Endothelial cell of umbilical vein (primary cell): ENCODE results near the gene TTLL10. TPM values are rescaled to one million over a fixed set of nuclear protein-coding genes. Genes with fewer than 3 reads are reported as not detected.

ENCODE experiments used
- BruUV-seq: library from RNA; stranded (reverse); fragments of 400-500 nt; replicated peaks from 2 replicates; lab custom pipeline; 2021; lab: Mats Ljungman, UMichigan
- CTCF ChIA-PET: fragments of 300-600, 350-600 bp; sonication (Branson Sonifier 250); formaldehyde crosslinking; loops from one replicate; lab custom pipeline; 2021; ENCODE audit warnings: antibody characterized with exemption, inconsistent platforms; lab: Charles Lee
- POLR2A ChIA-PET: fragments of 300-600, 350-600 bp; sonication (Branson Sonifier 250); formaldehyde crosslinking; loops from one replicate; lab custom pipeline; 2021; ENCODE audit warnings: antibody characterized with exemption, inconsistent platforms; lab: Charles Lee
- DNase-seq: peaks from one replicate; pipeline ENCODE4 v3.0.0-alpha.2; 2011; ENCODE audit warnings: low read depth, low spot score
- FAIRE-seq: peaks from 2 replicates; lab custom pipeline; 2011; peaks lifted over from hg19 to GRCh38; lab: Jason Lieb, UNC
- H2AFZ ChIP-seq: 2 replicates; pipeline ENCODE4 v1.6.0; 2012; ENCODE audit warnings: low read depth, low read length, control low read depth, inconsistent platforms
- H3K27ac ChIP-seq: 2 replicates; pipeline ENCODE4 v1.5.1; 2011; ENCODE audit warnings: low read depth, mild to moderate bottlenecking, control low read depth, low read length, moderate library complexity; ENCODE audit not compliant: insufficient read depth
- H3K27me3 ChIP-seq, 2 experiments: 2 replicates each; pipeline versions ENCODE4 v1.6.0 to v1.6.1; 2011; ENCODE audit warnings: low read length in 2 of 2, mixed read lengths in 1 of 2; ENCODE audit not compliant: control insufficient read depth in 2 of 2, insufficient read depth in 2 of 2
- H3K36me3 ChIP-seq, 2 experiments: 2 replicates in 1 of 2; 3 replicates in 1 of 2; pipeline ENCODE4 v1.5.1; 2011; ENCODE audit warnings: low read length in 2 of 2, mild to moderate bottlenecking in 1 of 2, moderate library complexity in 1 of 2; ENCODE audit not compliant: control insufficient read depth in 2 of 2, insufficient read depth in 2 of 2; ENCODE audit errors: extremely low read depth in 1 of 2
- H3K4me1 ChIP-seq: 3 replicates; pipeline ENCODE4 v1.5.1; 2011; ENCODE audit warnings: mild to moderate bottlenecking, low read length; ENCODE audit not compliant: control insufficient read depth, insufficient read depth; ENCODE audit errors: extremely low read depth
- H3K4me2 ChIP-seq: 2 replicates; pipeline ENCODE4 v1.6.1; 2011; ENCODE audit warnings: low read length, control low read depth, mixed read lengths; ENCODE audit not compliant: insufficient read depth
- H3K4me3 ChIP-seq, 3 experiments: fragments of 200-600 bp in 1 of 3; sonication (generic), shearing (Covaris generic) in 1 of 3; replicated peaks in 1 of 3; 2 replicates each; pipeline ENCODE4 v1.5.1; 2011 to 2016; ENCODE audit warnings: control low read depth in 3 of 3, low read length in 3 of 3, mild to moderate bottlenecking in 2 of 3, inconsistent platforms in 1 of 3, low read depth in 1 of 3, moderate library complexity in 1 of 3; ENCODE audit not compliant: insufficient read depth in 1 of 3
- H3K79me2 ChIP-seq: 2 replicates; pipeline ENCODE4 v1.6.0; 2012; ENCODE audit warnings: low read length, inconsistent platforms; ENCODE audit not compliant: control insufficient read depth, insufficient read depth
- H3K9ac ChIP-seq: replicated peaks from 2 replicates; pipeline ENCODE3; 2011; ENCODE audit warnings: low read length, control low read depth; ENCODE audit not compliant: insufficient read depth; ENCODE audit errors: extremely low read depth
- H3K9me1 ChIP-seq: replicated peaks from 3 replicates; pipeline ENCODE4 v1.6.0; 2011; ENCODE audit warnings: mild to moderate bottlenecking, low read length; ENCODE audit not compliant: control insufficient read depth, insufficient read depth; ENCODE audit errors: extremely low read depth
- H3K9me3 ChIP-seq: replicated peaks from 2 replicates; pipeline ENCODE4 v1.5.1; 2012; ENCODE audit warnings: low read length, inconsistent platforms; ENCODE audit not compliant: control insufficient read depth, insufficient read depth
- H4K20me1 ChIP-seq: replicated peaks from 2 replicates; pipeline ENCODE3; 2011; ENCODE audit warnings: mild to moderate bottlenecking, low read length; ENCODE audit not compliant: control insufficient read depth, insufficient read depth; ENCODE audit errors: extremely low read depth
- EZH2 ChIP-seq: IDR thresholded peaks from 2 replicates; pipeline ENCODE4 v1.6.1; 2012; ENCODE audit warnings: borderline replicate concordance, low read depth, mild to moderate bottlenecking, moderate library complexity, low read length, inconsistent platforms; ENCODE audit not compliant: severe bottlenecking
- FOS ChIP-seq: IDR thresholded peaks from 2 replicates; pipeline ENCODE4 v1.6.1; 2011; ENCODE audit warnings: mild to moderate bottlenecking, low read length, moderate library complexity, borderline replicate concordance; ENCODE audit not compliant: insufficient read depth
- GATA2 ChIP-seq: IDR thresholded peaks from 2 replicates; pipeline ENCODE4 v1.7.0; 2011; ENCODE audit warnings: low read depth, mild to moderate bottlenecking, moderate library complexity, mixed read lengths, low read length; ENCODE audit not compliant: insufficient read length, insufficient read depth
- JUN ChIP-seq: IDR thresholded peaks from 2 replicates; pipeline ENCODE4 v1.6.1; 2011; ENCODE audit warnings: borderline replicate concordance, low read depth; ENCODE audit not compliant: insufficient read length, insufficient read depth
- MYC ChIP-seq: IDR thresholded peaks from one replicate; pipeline ENCODE4 v1.6.1; 2011; ENCODE audit warnings: mild to moderate bottlenecking, low read depth, low read length
- POLR2A ChIP-seq: IDR thresholded peaks from 2 replicates; pipeline ENCODE4 v1.6.1; 2012; ENCODE audit warnings: low read depth, mild to moderate bottlenecking, control low read depth, low read length
- POLR2AphosphoS5 ChIP-seq: IDR thresholded peaks from 2 replicates; pipeline ENCODE4 v1.6.1; 2012; ENCODE audit warnings: low read depth, mild to moderate bottlenecking, control low read depth, low read length, moderate library complexity; ENCODE audit not compliant: insufficient read depth
- dilution Hi-C: fragments of 300-500 bp; cut with MboI; formaldehyde crosslinking; loops from one replicate; pipeline ENCODE4 v1.15.0; 2019; ENCODE audit warnings: low sequenced_read_pairs; ENCODE audit not compliant: extremely low pct_ligation_motif_present
- intact Hi-C: fragments of 100-400 bp; cut with micrococcal nuclease; formaldehyde crosslinking; loops from one replicate; pipeline ENCODE4 v1.10.0; 2022
- polyA plus RNA-seq, 4 experiments: library from polyadenylated mRNA; depleted of rRNA in 3 of 4; stranded (reverse) in 3 of 4; unstranded in 1 of 4; fragments of >200 nt; gene quantifications; 2 replicates each; pipeline versions ENCODE4 v1.2.1 to v1.2.3, GENCODE V29; 2011 to 2012; ENCODE audit warnings: missing spikeins in 1 of 4
- total RNA-seq: library from RNA; stranded (reverse); gene quantifications from 2 replicates; pipeline ENCODE4 v1.2.3, GENCODE V29; 2021
- TF ChIP-seq, protein P1 (sequence below), 2 donors: IDR thresholded peaks; 1 replicate in 1 of 2; 2 replicates in 1 of 2; pipeline ENCODE4 v1.5.1; 2011; ENCODE audit warnings: low read length in 2 of 2, mild to moderate bottlenecking in 2 of 2, moderate library complexity in 2 of 2, control low read depth in 1 of 2, inconsistent platforms in 1 of 2, low read depth in 1 of 2; ENCODE audit not compliant: insufficient read depth in 1 of 2; ENCODE audit errors: extremely low read depth in 1 of 2
- TF ChIP-seq, protein P2 (sequence below): IDR thresholded peaks from 2 replicates; pipeline ENCODE4 v1.6.1; 2011; ENCODE audit not compliant: insufficient read depth, insufficient read length

The TTLL10 gene
- total and polyA plus RNA-seq, 2 donors (not counting 3 experiments of a cell fraction or from before 2014, with no cell fraction given), result not detected

DNA sequence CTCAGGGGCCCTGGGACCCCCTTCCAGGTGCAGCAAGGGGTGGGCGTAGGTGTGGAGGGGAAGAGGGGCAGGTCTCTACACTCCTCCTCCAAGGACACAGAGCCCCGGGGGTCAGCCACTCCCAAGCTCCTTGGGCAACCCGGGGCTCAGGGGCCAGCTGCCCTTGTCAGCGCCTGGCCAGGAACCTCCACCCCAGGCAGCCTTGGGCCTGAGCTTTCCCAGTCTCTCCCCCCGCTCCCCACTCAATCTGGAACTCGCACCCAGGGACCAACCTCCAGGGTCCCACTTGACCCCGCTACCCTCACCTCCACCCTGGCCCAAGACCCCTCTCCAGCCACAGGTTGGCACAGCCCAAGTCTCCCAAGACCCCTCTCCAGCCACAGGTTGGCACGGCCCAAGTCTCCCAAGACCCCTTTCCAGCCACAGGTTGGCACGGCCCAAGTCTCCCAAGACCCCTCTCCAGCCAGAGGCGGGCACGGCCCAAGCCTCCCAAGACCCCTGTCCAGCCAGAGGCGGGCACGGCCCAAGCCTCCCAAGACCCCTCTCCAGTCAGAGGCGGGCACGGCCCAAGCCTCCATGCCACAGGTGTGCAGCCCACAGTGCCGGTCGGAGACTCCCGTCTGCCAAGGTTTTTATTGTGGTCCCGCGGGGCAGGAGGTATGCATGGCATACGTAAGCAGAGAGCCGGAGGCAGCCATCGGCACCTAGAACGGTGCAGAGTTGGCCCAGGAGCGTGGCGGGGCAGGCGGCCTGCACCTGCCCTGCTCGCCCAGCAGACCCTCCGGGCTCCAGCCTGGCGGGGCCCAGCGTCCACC is 37.3 kb downstream of the TTLL10 start:
- Histone ChIP-seq H3K27me3 (peaks cover 3 to 11% of the 10 kb centered on the region in 2 experiments), H3K4me3 (no peak overlapping the region), H3K9ac (no peak overlapping the region), H3K9me1 (no peaks in the 10 kb centered on the region), H2AFZ (no peak overlapping the region), H3K36me3 (peaks cover 0 to under 1% of the 10 kb centered on the region in 2 experiments), H3K4me1 (no peaks in the 10 kb centered on the region), H3K79me2 (no peaks in the 10 kb centered on the region), H4K20me1 (no peaks in the 10 kb centered on the region), H3K4me2 (no peak overlapping the region), H3K27ac (no peak overlapping the region), H3K9me3 (no peaks in the 10 kb centered on the region)
- intact Hi-C loops, result no loop called here
- no TSS peak for BruUV-seq
- no peak for DNase-seq
- POLR2A ChIA-PET, result no interaction called here
- no peak for TF ChIP-seq FOS
- TF ChIP-seq, protein P1, sequence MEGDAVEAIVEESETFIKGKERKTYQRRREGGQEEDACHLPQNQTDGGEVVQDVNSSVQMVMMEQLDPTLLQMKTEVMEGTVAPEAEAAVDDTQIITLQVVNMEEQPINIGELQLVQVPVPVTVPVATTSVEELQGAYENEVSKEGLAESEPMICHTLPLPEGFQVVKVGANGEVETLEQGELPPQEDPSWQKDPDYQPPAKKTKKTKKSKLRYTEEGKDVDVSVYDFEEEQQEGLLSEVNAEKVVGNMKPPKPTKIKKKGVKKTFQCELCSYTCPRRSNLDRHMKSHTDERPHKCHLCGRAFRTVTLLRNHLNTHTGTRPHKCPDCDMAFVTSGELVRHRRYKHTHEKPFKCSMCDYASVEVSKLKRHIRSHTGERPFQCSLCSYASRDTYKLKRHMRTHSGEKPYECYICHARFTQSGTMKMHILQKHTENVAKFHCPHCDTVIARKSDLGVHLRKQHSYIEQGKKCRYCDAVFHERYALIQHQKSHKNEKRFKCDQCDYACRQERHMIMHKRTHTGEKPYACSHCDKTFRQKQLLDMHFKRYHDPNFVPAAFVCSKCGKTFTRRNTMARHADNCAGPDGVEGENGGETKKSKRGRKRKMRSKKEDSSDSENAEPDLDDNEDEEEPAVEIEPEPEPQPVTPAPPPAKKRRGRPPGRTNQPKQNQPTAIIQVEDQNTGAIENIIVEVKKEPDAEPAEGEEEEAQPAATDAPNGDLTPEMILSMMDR (IDR thresholded peaks at IDR 0.05; ENCODE audit: extremely low read depth in 1 of 2, insufficient read depth in 1 of 2, low read depth in 1 of 2, low read length in 2 of 2), result no peak
- no peak for TF ChIP-seq POLR2AphosphoS5
- TF ChIP-seq, protein P2, sequence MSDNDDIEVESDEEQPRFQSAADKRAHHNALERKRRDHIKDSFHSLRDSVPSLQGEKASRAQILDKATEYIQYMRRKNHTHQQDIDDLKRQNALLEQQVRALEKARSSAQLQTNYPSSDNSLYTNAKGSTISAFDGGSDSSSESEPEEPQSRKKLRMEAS, result no peak
- no peak for TF ChIP-seq JUN
- TF ChIP-seq GATA2, result no peak
- no peak for TF ChIP-seq POLR2A
- TF ChIP-seq EZH2, result no peak
- TF ChIP-seq MYC, result no peak
- CTCF ChIA-PET, result no interaction called here
- dilution Hi-C loops, result no loop called here
- FAIRE-seq, result no peak
